ENCODE results near the gene SLC6A16. TPM values are rescaled to one million over a fixed set of nuclear protein-coding genes. Genes with fewer than 3 reads are reported as not detected.

The SLC6A16 gene
- total RNA-seq, 1 donor from 2014 or later = 5.3 TPM

DNA sequence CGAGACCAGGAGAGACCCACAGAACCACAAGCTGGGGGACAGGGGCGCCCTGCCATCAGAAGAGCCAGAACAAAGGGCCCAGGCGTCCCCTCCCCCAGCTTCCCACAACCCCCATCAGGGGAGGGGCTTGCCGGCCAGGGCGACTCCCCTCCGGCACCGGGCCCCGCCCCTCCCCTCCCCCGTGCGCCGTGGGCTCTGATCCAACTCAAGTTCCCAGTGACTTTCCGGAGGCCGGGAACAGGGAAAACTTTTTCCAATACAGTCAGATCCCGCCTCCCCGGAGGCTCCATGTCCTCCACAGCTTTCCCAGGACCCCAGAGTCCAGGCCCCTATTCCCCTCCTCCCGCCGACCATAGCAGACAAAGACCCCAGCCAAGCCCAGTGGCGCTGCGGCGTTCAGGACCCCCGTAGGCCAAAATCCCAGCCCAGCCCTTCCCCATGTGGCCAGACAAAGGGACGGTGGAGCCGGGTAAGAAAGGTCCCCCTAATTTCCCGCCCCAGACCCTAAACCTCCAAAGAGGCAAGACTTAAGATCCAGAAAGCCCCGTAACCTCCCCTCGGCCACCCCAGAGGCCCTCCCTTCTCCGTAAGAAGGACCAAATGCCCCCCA, 36.6 kb upstream of the SLC6A16 start:
- Mint-ChIP-seq H3K4me3 (ENCODE audit: unreplicated experiment) (no peak overlapping the region), H3K27me3 (ENCODE audit: unreplicated experiment) (no peaks in the 10 kb centered on the region), H3K4me1 (ENCODE audit: unreplicated experiment) (peaks cover 13% of the 10 kb centered on the region), H3K27ac (ENCODE audit: unreplicated experiment) (no peak overlapping the region), H3K9me3 (ENCODE audit: unreplicated experiment) (no peaks in the 10 kb centered on the region), H3K36me3 (ENCODE audit: unreplicated experiment) (peaks cover 17% of the 10 kb centered on the region)
- DNase-seq (ENCODE audit: extremely low spot score, unreplicated experiment) = peak; percentile 92
- TF ChIP-seq CTCF (IDR thresholded peaks at IDR 0.05) = no peak

- no peak overlapping the region for H3K4me3 Mint-ChIP-seq (ENCODE audit: unreplicated experiment)
- peaks cover 28% of the 10 kb centered on the region for H3K36me3 Mint-ChIP-seq (ENCODE audit: unreplicated experiment)
- H3K4me1 Mint-ChIP-seq (ENCODE audit: unreplicated experiment) = peaks cover 21% of the 10 kb centered on the region
- no peaks in the 10 kb centered on the region for H3K27me3 Mint-ChIP-seq (ENCODE audit: unreplicated experiment)
- DNase-seq (ENCODE audit: extremely low spot score, unreplicated experiment) = no peak
- H3K9me3 Mint-ChIP-seq (ENCODE audit: unreplicated experiment) = no peaks in the 10 kb centered on the region
- no peak for TF ChIP-seq CTCF (IDR thresholded peaks at IDR 0.05)
- H3K27ac Mint-ChIP-seq (ENCODE audit: unreplicated experiment) = no peak overlapping the region
Observed at GRCh38 chr19:49359851-49360820, 35.1 kb upstream of the SLC6A16 start.

- Mint-ChIP-seq H3K4me1 (ENCODE audit: unreplicated experiment) (peaks cover 21% of the 10 kb centered on the region), H3K9me3 (ENCODE audit: unreplicated experiment) (no peaks in the 10 kb centered on the region), H3K27me3 (ENCODE audit: unreplicated experiment) (no peaks in the 10 kb centered on the region), H3K36me3 (ENCODE audit: unreplicated experiment) (peaks cover 46% of the 10 kb centered on the region), H3K4me3 (ENCODE audit: unreplicated experiment) (no peak overlapping the region), H3K27ac (ENCODE audit: unreplicated experiment) (no peak overlapping the region)
- DNase-seq (ENCODE audit: extremely low spot score, unreplicated experiment) = no peak
- TF ChIP-seq CTCF (IDR thresholded peaks at IDR 0.05) = no peak
Observed at GRCh38 chr19:49357186-49357585, 32.2 kb upstream of the SLC6A16 start.

DNA sequence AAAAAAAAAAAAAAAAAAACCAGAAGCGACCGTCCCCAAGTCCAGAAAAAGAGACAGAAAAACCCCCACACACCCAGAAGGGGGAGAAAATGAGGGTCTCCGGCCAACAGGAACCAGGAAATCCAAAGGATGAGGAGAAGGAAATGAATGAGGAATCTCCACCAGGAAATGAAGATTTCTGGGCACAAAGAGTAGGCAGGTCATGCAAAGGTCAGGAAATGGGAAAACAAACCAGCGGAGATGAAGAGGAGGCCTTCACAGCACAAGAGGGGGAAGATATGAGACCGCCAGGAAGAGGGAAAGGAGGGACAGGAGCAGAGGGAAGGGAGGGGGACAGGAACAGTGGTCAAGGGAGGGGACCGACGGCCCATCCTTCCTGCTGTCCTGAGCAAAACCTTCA, 31.4 kb upstream of the SLC6A16 start:
- Mint-ChIP-seq H3K4me3 (ENCODE audit: unreplicated experiment) (no peak overlapping the region), H3K4me1 (ENCODE audit: unreplicated experiment) (peaks cover 21% of the 10 kb centered on the region), H3K27ac (ENCODE audit: unreplicated experiment) (peak overlapping the region; percentile 64), H3K36me3 (ENCODE audit: unreplicated experiment) (peaks cover 49% of the 10 kb centered on the region), H3K9me3 (ENCODE audit: unreplicated experiment) (no peaks in the 10 kb centered on the region), H3K27me3 (ENCODE audit: unreplicated experiment) (no peaks in the 10 kb centered on the region)
- no peak for DNase-seq (ENCODE audit: extremely low spot score, unreplicated experiment)
- TF ChIP-seq CTCF (IDR thresholded peaks at IDR 0.05) = no peak

GRCh38 chr19:49355909-49356353, 30.9 kb upstream of the SLC6A16 start:
- DNase-seq (ENCODE audit: extremely low spot score, unreplicated experiment) = no peak
- Mint-ChIP-seq H3K27me3 (ENCODE audit: unreplicated experiment) (no peaks in the 10 kb centered on the region), H3K9me3 (ENCODE audit: unreplicated experiment) (no peaks in the 10 kb centered on the region), H3K36me3 (ENCODE audit: unreplicated experiment) (peaks cover 54% of the 10 kb centered on the region), H3K27ac (ENCODE audit: unreplicated experiment) (peak overlapping the region; percentile 64), H3K4me1 (ENCODE audit: unreplicated experiment) (peaks cover 21% of the 10 kb centered on the region), H3K4me3 (ENCODE audit: unreplicated experiment) (no peak overlapping the region)
- no peak for TF ChIP-seq CTCF (IDR thresholded peaks at IDR 0.05)
